Measurements from ENCODE around the gene ANKRD61. TPM values are rescaled to one million over a fixed set of nuclear protein-coding genes. Genes with fewer than 3 reads are reported as not detected.
"Not testable (repeated sequence)": the region's sequence is repeated elsewhere in the genome, so short reads cannot be mapped to it uniquely, and the experiment has no call there.

The ANKRD61 gene
- not detected for total RNA-seq

DNA sequence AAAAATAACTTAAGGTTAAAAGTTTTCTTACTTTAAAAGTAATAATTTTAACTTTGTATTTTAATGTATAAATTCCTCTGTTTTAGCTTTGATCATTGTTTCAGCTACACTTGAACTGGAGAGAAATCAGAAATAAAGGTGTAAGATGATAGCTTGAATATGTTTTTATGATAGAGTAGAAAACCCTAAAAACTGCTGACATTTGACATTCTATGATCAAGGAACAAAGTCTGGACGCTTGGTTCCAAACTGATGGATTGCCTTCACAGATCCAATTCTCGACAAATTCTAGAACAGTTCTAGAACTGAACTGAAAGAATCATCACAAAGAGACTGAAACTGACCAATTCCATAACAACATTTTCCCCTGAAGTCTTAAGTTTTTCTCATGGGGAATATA is at the start of gene ANKRD61:
TSS of gene ANKRD61 (plus strand) at position 389 of the 400 bp plus-strand sequence. CDS start at position 389, 0 bp downstream.
- DNase-seq (ENCODE audit: extremely low spot score), result no peak
- Histone ChIP-seq H3K9me3 (no peaks in the 10 kb centered on the region), H3K36me3 (peaks cover 36 to 99% (median 80%) of the 10 kb centered on the region in 4 donors), H3K27me3 (no peaks in the 10 kb centered on the region), H3K4me1 (peaks cover 3 to 12% (median 7%) of the 10 kb centered on the region in 4 donors), H3K27ac (replicated peaks in 1 of 4) (no peak within 1 kb of the TSS), H3K4me3 (no peak within 1 kb of the TSS)
- TF ChIP-seq EP300 (IDR thresholded peaks at IDR 0.05) (no peak), POLR2A (IDR thresholded peaks at IDR 0.05; ENCODE audit: low read depth) (no peak), POLR2AphosphoS5 (IDR thresholded peaks at IDR 0.05) (no peak)
- TF ChIP-seq, protein P1, sequence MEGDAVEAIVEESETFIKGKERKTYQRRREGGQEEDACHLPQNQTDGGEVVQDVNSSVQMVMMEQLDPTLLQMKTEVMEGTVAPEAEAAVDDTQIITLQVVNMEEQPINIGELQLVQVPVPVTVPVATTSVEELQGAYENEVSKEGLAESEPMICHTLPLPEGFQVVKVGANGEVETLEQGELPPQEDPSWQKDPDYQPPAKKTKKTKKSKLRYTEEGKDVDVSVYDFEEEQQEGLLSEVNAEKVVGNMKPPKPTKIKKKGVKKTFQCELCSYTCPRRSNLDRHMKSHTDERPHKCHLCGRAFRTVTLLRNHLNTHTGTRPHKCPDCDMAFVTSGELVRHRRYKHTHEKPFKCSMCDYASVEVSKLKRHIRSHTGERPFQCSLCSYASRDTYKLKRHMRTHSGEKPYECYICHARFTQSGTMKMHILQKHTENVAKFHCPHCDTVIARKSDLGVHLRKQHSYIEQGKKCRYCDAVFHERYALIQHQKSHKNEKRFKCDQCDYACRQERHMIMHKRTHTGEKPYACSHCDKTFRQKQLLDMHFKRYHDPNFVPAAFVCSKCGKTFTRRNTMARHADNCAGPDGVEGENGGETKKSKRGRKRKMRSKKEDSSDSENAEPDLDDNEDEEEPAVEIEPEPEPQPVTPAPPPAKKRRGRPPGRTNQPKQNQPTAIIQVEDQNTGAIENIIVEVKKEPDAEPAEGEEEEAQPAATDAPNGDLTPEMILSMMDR (IDR thresholded peaks at IDR 0.05), result no peak
- intact Hi-C loops (cut with DNase I), result no loop called here
- 78% methylated on average over 2 of the region's 2 CpGs for WGBS

DNA sequence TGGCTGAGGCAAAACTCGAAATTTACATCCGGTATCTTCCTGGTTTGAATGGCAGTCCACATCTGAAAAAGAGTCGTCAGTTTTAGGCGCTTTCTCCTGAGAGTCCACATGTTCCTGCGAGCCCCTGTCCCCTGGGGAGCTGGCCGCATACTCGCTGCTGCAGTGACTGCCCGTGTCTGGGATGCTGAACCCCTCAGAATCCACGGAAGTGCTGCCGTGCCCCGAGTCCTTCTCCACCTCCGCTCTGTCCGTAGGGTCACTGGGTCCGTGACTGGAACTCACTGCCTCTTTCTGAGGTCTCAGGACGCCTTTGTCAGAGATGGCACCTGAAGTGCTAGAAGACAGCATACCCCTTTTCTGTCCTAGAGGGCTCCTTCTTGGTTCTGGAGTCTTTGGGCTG is 44.1 kb upstream of the ANKRD61 start:
- intact Hi-C loops (cut with DNase I), result loop anchor here (2.0 kb wide), 1 partner anchor 14 kb away; no protein-coding TSS in a partner anchor
- DNase-seq (ENCODE audit: extremely low spot score), result not testable (repeated sequence)
- H3K36me3 ChIP-seq, result peaks cover 15 to 63% (median 51%) of the 10 kb centered on the region in 4 donors

DNA sequence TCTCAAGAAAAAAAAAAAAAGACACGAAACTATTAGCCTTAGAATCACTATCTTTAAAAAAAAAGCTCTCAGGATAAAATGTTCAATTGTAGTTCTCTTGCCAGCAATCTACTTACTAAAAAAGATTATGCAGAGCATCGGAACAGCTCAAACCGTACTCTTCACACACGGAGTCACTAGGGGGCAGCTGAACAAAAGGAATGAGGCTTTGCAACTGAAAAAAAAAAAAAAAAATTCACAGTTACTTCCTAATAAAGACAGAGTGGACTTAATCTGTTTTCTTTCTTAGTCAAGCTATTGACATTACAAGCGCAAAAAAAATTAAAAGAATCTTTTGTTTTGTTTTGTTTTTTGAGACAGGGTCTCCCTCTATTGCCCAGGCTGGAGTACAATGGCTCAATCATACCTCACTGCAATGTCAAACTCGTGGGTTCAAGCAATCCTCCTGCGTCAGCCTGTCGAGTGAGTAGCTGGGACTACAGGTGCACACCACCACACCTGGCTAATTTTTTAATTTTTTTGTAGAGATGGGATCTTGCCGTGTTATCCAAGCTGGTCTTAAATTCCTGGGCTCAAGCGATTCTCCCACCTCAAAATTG is 33.9 kb upstream of the ANKRD61 start:
- Histone ChIP-seq H3K9me3 (no peaks in the 10 kb centered on the region), H3K27me3 (no peaks in the 10 kb centered on the region), H3K36me3 (peaks cover 5 to 87% (median 67%) of the 10 kb centered on the region in 4 donors), H3K4me1 (peaks cover 0 to 8% (median 2%) of the 10 kb centered on the region in 4 donors), H3K27ac (replicated peaks in 1 of 4) (peak overlapping the region in 3 of 4 donors; percentile 7 to 39 (median 16)), H3K4me3 (no peak overlapping the region)
- 55% methylated on average over 10 of the region's 10 CpGs for WGBS
- intact Hi-C loops (cut with DNase I), result loop anchor here (10.0 kb wide), 2 partner anchors 327 to 437 kb away; no protein-coding TSS in a partner anchor
- no peak for DNase-seq (ENCODE audit: extremely low spot score)
- TF ChIP-seq, protein P1 (IDR thresholded peaks at IDR 0.05), result peak; percentile 50 to 66 (median 63)
- no peak for TF ChIP-seq EP300 (IDR thresholded peaks at IDR 0.05)

More for the DNA sequence above, 44.1 kb upstream of the ANKRD61 start:
- H3K27me3 ChIP-seq; H3K4me1 ChIP-seq; H3K4me3 ChIP-seq; H3K27ac ChIP-seq (replicated peaks in 1 of 4); H3K9me3 ChIP-seq: not testable (repeated sequence)
- 93% methylated on average over 14 of the region's 15 CpGs for WGBS

DNA sequence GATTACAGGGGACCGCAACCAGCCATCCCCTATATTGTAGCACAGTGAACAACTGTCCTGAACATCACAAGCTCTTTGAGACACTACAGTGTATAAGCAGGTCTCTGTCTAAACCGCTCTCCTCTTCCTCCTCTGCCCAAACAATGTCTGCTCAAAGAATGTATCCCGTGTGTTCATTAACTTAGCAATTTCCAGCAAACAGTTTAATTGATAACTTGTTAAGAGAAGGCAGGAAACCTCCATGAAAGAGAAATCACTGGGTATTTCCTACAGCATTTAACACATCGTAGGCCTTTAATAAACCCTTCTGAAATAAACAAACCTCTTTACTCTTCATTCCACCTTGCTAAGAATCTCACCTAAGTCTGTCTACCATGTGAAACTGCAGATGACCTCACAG is 23.8 kb upstream of the ANKRD61 start:
- WGBS, result 92% methylated on average over 4 of the region's 4 CpGs
- TF ChIP-seq, protein P1 (IDR thresholded peaks at IDR 0.05), result no peak
- Histone ChIP-seq H3K4me1 (peaks cover 16 to 40% (median 30%) of the 10 kb centered on the region in 4 donors), H3K36me3 (peaks cover 3 to 31% (median 18%) of the 10 kb centered on the region in 4 donors), H3K27ac (replicated peaks in 1 of 4) (no peak overlapping the region), H3K9me3 (no peaks in the 10 kb centered on the region), H3K27me3 (no peaks in the 10 kb centered on the region), H3K4me3 (no peak overlapping the region)
- DNase-seq (ENCODE audit: extremely low spot score), result no peak
- intact Hi-C loops (cut with DNase I), result no loop called here

DNA sequence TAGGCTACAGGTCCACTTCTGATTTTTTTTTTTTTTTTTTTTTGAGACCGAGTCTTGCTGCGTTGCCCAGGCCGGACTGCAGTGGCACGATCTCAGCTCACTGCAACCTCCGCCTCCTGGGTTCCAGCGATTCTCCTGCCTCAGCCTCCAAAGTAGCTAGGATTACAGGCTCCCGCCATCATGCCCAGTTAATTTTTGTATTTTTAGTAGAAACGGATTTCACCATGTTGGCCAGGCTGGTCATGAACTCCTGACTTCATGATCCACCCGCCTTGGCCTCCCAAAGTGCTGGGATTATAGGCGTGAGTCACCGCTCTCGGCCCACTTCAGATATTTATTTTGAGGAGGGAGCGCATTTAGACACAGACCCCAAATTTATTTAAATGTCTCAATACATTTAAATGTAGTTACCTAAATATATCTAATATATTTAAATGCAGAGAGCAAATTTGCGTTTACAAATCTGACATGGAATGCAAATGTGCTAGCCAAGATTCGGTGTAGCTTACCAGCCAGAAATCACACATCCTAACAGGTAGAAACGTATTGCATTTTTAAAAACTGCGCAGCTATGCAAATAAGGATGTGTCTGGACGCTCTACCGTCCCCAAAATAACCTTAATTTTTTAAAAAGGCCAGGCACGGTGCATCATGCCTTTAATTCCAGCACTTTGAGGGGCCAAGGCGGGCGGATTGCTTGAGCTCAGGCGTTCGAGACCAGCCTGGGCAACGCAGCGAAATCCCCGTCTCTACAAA is 23.2 kb upstream of the ANKRD61 start:
- DNase-seq (ENCODE audit: extremely low spot score); H3K27me3 ChIP-seq; intact Hi-C loops (cut with DNase I); H3K9me3 ChIP-seq: not testable (repeated sequence)
- peak overlapping the region; percentile 67 to 80 (median 76) for H3K4me3 ChIP-seq
- peaks cover 16 to 40% (median 32%) of the 10 kb centered on the region in 4 donors for H3K4me1 ChIP-seq
- peaks cover 0 to 31% (median 15%) of the 10 kb centered on the region in 4 donors for H3K36me3 ChIP-seq
- H3K27ac ChIP-seq (replicated peaks in 1 of 4), result peak overlapping the region; percentile 88 to 99 (median 92)
- 46% methylated on average over 27 of the region's 27 CpGs for WGBS
